SH-SY5Y (cell line): ENCODE measurements around the gene NCOR2.

Experiments used
- GATA2 ChIP-seq: IDR thresholded peaks from 2 replicates; pipeline ENCODE4 v1.6.1; 2011; ENCODE audit warnings: mild to moderate bottlenecking, low read depth, low read length
- GATA3 ChIP-seq: IDR thresholded peaks from 2 replicates; pipeline ENCODE4 v1.6.1; 2011; ENCODE audit warnings: low read depth, mild to moderate bottlenecking, low read length, moderate library complexity

DNA sequence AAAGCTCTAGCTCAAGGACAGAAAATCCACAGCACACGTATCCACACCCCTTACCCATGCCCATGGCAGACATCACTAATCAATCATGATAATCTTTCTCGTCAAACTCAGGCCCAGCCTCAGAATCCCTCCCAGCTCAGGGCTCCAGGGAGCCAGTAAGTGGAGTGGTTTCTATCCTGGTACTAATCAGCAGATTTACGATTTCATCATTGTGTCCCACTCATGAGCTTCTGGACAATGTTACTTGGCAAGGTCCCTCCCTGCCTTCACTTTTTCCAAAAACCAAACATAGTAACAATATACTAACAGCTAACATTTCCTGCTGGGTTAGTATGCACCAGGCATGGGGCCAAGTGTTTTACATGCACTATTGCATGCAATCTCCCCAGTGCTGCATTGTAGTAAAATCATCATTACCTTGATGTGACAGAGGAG is 45.8 kb upstream of the NCOR2 start:
- TF ChIP-seq GATA2 (no peak), GATA3 (no peak)
